ENCODE data around the gene LIF. TPM values are rescaled to one million over a fixed set of nuclear protein-coding genes. Genes with fewer than 3 reads are reported as not detected.

Gene LIF
- total and polyA plus RNA-seq, 2 donors (not counting 3 experiments of a cell fraction or from before 2014, with no cell fraction given) = 0.12 to 0.27 TPM

DNA sequence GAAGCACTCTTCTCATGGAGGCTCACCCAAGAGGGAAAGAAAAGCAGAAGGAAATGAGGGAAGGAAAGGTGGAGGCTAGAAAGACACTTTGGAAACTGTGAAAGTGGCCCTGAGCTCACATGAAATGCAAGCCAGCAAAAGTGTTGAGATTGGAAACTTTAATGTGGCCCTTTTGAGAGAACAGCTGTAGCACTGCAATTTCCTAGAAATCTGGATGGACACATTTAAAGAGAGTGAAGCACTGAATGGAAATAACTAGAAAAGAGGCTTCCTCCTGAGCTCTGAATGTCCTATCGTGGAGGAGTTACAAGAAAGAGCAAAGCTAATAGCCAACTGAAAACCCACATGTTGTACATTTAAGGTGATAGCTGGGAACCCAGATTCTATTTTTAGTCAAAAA is 56.0 kb downstream of the LIF start:
- POLR2A ChIA-PET = no interaction called here
- H4K20me1 ChIP-seq (replicated peaks; ENCODE audit: control insufficient read depth, extremely low read depth, insufficient read depth, low read length) = no peaks in the 10 kb centered on the region
- H3K4me3 ChIP-seq (replicated peaks in 1 of 3; ENCODE audit: insufficient read depth in 1 of 3, low read depth in 1 of 3, low read length in 3 of 3) = no peak overlapping the region
- H3K27me3 ChIP-seq (ENCODE audit: control insufficient read depth in 2 of 2, insufficient read depth in 2 of 2, low read length in 2 of 2) = no peaks in the 10 kb centered on the region
- FAIRE-seq (no peak), DNase-seq (ENCODE audit: low read depth, low spot score) (no peak)
- H3K36me3 ChIP-seq (ENCODE audit: control insufficient read depth in 2 of 2, extremely low read depth in 1 of 2, insufficient read depth in 2 of 2, low read length in 2 of 2) = no peaks in the 10 kb centered on the region
- CTCF ChIA-PET = interaction anchor here (1.1 to 1.2 kb wide), 4 partner anchors 8 to 82 kb away, joined by 3 read pairs; no protein-coding TSS in a partner anchor
- BruUV-seq (replicated peaks) = no TSS peak
- no peak overlapping the region for H3K9ac ChIP-seq (replicated peaks; ENCODE audit: extremely low read depth, insufficient read depth, low read length)
- no peaks in the 10 kb centered on the region for H3K79me2 ChIP-seq (ENCODE audit: control insufficient read depth, insufficient read depth, low read length)
- peaks cover 26% of the 10 kb centered on the region for H3K4me1 ChIP-seq (ENCODE audit: control insufficient read depth, extremely low read depth, insufficient read depth, low read length)
- dilution Hi-C loops (cut with MboI; ENCODE audit: extremely low pct_ligation_motif_present, low sequenced_read_pairs) (no loop called here), intact Hi-C loops (cut with micrococcal nuclease) (no loop called here)
- no peak overlapping the region for H3K27ac ChIP-seq (ENCODE audit: insufficient read depth, low read depth, low read length)
- no peaks in the 10 kb centered on the region for H3K9me3 ChIP-seq (replicated peaks; ENCODE audit: control insufficient read depth, insufficient read depth, low read length)
- no peak overlapping the region for H3K4me2 ChIP-seq (ENCODE audit: insufficient read depth, low read length)
- no peaks in the 10 kb centered on the region for H3K9me1 ChIP-seq (replicated peaks; ENCODE audit: control insufficient read depth, extremely low read depth, insufficient read depth, low read length)
- no peak overlapping the region for H2AFZ ChIP-seq (ENCODE audit: low read depth, low read length)
- TF ChIP-seq POLR2A (IDR thresholded peaks at IDR 0.05; ENCODE audit: low read depth, low read length) (no peak), GATA2 (IDR thresholded peaks at IDR 0.05; ENCODE audit: insufficient read depth, insufficient read length, low read depth, low read length) (no peak), MYC (IDR thresholded peaks at IDR 0.05; ENCODE audit: low read depth, low read length) (no peak), MAX (IDR thresholded peaks at IDR 0.05; ENCODE audit: insufficient read depth, insufficient read length) (no peak), JUN (IDR thresholded peaks at IDR 0.05; ENCODE audit: borderline replicate concordance, insufficient read depth, insufficient read length, low read depth) (no peak), EZH2 (IDR thresholded peaks at IDR 0.05; ENCODE audit: borderline replicate concordance, low read depth, low read length, severe bottlenecking) (no peak), POLR2AphosphoS5 (IDR thresholded peaks at IDR 0.05; ENCODE audit: insufficient read depth, low read depth, low read length) (no peak), FOS (IDR thresholded peaks at IDR 0.05; ENCODE audit: borderline replicate concordance, insufficient read depth, low read length) (no peak)
- TF ChIP-seq, protein P1, sequence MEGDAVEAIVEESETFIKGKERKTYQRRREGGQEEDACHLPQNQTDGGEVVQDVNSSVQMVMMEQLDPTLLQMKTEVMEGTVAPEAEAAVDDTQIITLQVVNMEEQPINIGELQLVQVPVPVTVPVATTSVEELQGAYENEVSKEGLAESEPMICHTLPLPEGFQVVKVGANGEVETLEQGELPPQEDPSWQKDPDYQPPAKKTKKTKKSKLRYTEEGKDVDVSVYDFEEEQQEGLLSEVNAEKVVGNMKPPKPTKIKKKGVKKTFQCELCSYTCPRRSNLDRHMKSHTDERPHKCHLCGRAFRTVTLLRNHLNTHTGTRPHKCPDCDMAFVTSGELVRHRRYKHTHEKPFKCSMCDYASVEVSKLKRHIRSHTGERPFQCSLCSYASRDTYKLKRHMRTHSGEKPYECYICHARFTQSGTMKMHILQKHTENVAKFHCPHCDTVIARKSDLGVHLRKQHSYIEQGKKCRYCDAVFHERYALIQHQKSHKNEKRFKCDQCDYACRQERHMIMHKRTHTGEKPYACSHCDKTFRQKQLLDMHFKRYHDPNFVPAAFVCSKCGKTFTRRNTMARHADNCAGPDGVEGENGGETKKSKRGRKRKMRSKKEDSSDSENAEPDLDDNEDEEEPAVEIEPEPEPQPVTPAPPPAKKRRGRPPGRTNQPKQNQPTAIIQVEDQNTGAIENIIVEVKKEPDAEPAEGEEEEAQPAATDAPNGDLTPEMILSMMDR (IDR thresholded peaks at IDR 0.05; ENCODE audit: extremely low read depth in 1 of 2, insufficient read depth in 1 of 2, low read depth in 1 of 2, low read length in 2 of 2) = no peak

Other genes starting within 250 kb of the LIF start
- gene HORMAD2, start 166.3 kb downstream of the LIF start, total RNA-seq = not detected in 2 replicates
- gene HORMAD2, start 166.3 kb downstream of the LIF start, polyA plus RNA-seq = not detected in 2 replicates
- not detected in 2 replicates for gene OSM, start 20.1 kb upstream of the LIF start, total RNA-seq
- not detected in 2 replicates for gene OSM, start 20.1 kb upstream of the LIF start, polyA plus RNA-seq
- 7.2 and 8.1 TPM in 2 replicates for gene CASTOR1, start 42.7 kb upstream of the LIF start, total RNA-seq
- 26.8 and 33.0 TPM in 2 replicates for gene CASTOR1, start 42.7 kb upstream of the LIF start, polyA plus RNA-seq
- gene TBC1D10A, start 80.2 kb upstream of the LIF start, total RNA-seq = 10.0 and 11.3 TPM in 2 replicates
- gene TBC1D10A, start 80.2 kb upstream of the LIF start, polyA plus RNA-seq = 11.9 and 15.1 TPM in 2 replicates
- gene SF3A1, start 110.1 kb upstream of the LIF start, total RNA-seq = 173 and 187 TPM in 2 replicates
- 23.1 and 60.2 TPM in 2 replicates for gene SF3A1, start 110.1 kb upstream of the LIF start, polyA plus RNA-seq
- 1.7 and 2.1 TPM in 2 replicates for gene CCDC157, start 110.2 kb upstream of the LIF start, total RNA-seq
- 3.1 and 3.7 TPM in 2 replicates for gene CCDC157, start 110.2 kb upstream of the LIF start, polyA plus RNA-seq
- gene RNF215, start 140.7 kb upstream of the LIF start, total RNA-seq = 24.4 and 26.9 TPM in 2 replicates
- gene RNF215, start 140.7 kb upstream of the LIF start, polyA plus RNA-seq = 16.7 and 21.7 TPM in 2 replicates
- 22.7 and 28.8 TPM in 2 replicates for gene SEC14L2, start 150.3 kb upstream of the LIF start, total RNA-seq
- gene SEC14L2, start 150.3 kb upstream of the LIF start, polyA plus RNA-seq = 22.5 and 24.0 TPM in 2 replicates
- 30.3 and 33.9 TPM in 2 replicates for gene MTFP1, start 179.0 kb upstream of the LIF start, total RNA-seq
- 41.9 and 55.4 TPM in 2 replicates for gene MTFP1, start 179.0 kb upstream of the LIF start, polyA plus RNA-seq
- gene SEC14L3, start 225.3 kb upstream of the LIF start, total RNA-seq = not detected in 2 replicates
- not detected in 2 replicates for gene SEC14L3, start 225.3 kb upstream of the LIF start, polyA plus RNA-seq